ENCODE data around the gene ATP2C1. TPM values are rescaled to one million over a fixed set of nuclear protein-coding genes. Genes with fewer than 3 reads are reported as not detected.

ATP2C1 gene
- total and polyA plus RNA-seq, 2 donors (not counting 1 experiment from before 2014, with no cell fraction given), result 23.9 to 59.2 TPM

GRCh38 chr3:130950124-130950523 is 56.2 kb downstream of the ATP2C1 start:
- CTCF ChIA-PET, result no interaction called here

GRCh38 chr3:130950641-130951040 is 56.8 kb downstream of the ATP2C1 start:
- Histone ChIP-seq H3K27me3 (replicated peaks in 1 of 4; ENCODE audit: control extremely low read depth in 1 of 4, control insufficient read depth in 3 of 4, insufficient read depth in 4 of 4, low read length in 3 of 4) (no peaks in the 10 kb centered on the region), H3K9me3 (ENCODE audit: control extremely low read depth in 1 of 3, control insufficient read depth in 2 of 3, insufficient read depth in 1 of 3, low read length in 2 of 3) (no peaks in the 10 kb centered on the region), H3K36me3 (replicated peaks in 1 of 2; ENCODE audit: control extremely low read depth in 1 of 2, control insufficient read depth in 1 of 2, extremely low read depth in 1 of 2, insufficient read depth in 2 of 2, low read length in 1 of 2) (peaks cover 9 to 22% of the 10 kb centered on the region in 2 experiments), H3K4me3 (ENCODE audit: control extremely low read depth in 1 of 5, extremely low read depth in 1 of 5, insufficient read depth in 1 of 5, low read depth in 2 of 5, low read length in 4 of 5) (no peak overlapping the region), H3K27ac (ENCODE audit: low read length in 2 of 2) (no peak overlapping the region), H3K9ac (ENCODE audit: low read length) (no peak overlapping the region), H3K4me1 (ENCODE audit: control insufficient read depth in 2 of 2, insufficient read depth in 2 of 2, low read length in 2 of 2) (no peaks in the 10 kb centered on the region), H2AFZ (ENCODE audit: insufficient read depth, low read depth, low read length, poor library complexity, severe bottlenecking) (no peak overlapping the region), H3K4me2 (replicated peaks; ENCODE audit: low read depth, low read length, poor library complexity, severe bottlenecking) (no peak overlapping the region), H3K79me2 (ENCODE audit: control insufficient read depth, insufficient read depth, low read length) (no peaks in the 10 kb centered on the region), H4K20me1 (ENCODE audit: control insufficient read depth, insufficient read depth, low read length, poor library complexity, severe bottlenecking) (no peaks in the 10 kb centered on the region)
- ChIA-PET CTCF (no interaction called here), POLR2A (no interaction called here)
- no peak overlapping the region for H3K27ac Mint-ChIP-seq
- H3K27me3 Mint-ChIP-seq, result no peaks in the 10 kb centered on the region
- intact Hi-C loops (cut with micrococcal nuclease), result no loop called here
- H3K9me3 Mint-ChIP-seq (ENCODE audit: insufficient read depth), result no peaks in the 10 kb centered on the region
- TF ChIP-seq CTCF (IDR thresholded peaks at IDR 0.05), result no peak
- TF ChIP-seq EZH2 (IDR thresholded peaks at IDR 0.05; ENCODE audit: borderline replicate concordance, insufficient read depth, low read depth, low read length, poor library complexity, severe bottlenecking), result no peak
- H3K4me3 Mint-ChIP-seq, result no peak overlapping the region
- H3K4me1 Mint-ChIP-seq, result no peaks in the 10 kb centered on the region
- DNase-seq (no peak), ATAC-seq (ENCODE audit: low read depth) (no peak)

More at GRCh38 chr3:130950124-130950523, 56.2 kb downstream of the ATP2C1 start:
- POLR2A ChIA-PET, result no interaction called here
- H3K4me3 ChIP-seq (ENCODE audit: control extremely low read depth in 1 of 5, extremely low read depth in 1 of 5, insufficient read depth in 1 of 5, low read depth in 2 of 5, low read length in 4 of 5), result no peak overlapping the region
- no peaks in the 10 kb centered on the region for H3K27me3 ChIP-seq (replicated peaks in 1 of 4; ENCODE audit: control extremely low read depth in 1 of 4, control insufficient read depth in 3 of 4, insufficient read depth in 4 of 4, low read length in 3 of 4)
- intact Hi-C loops (cut with micrococcal nuclease), result no loop called here
- no peaks in the 10 kb centered on the region for H3K27me3 Mint-ChIP-seq
- DNase-seq (no peak), ATAC-seq (ENCODE audit: low read depth) (no peak)
- TF ChIP-seq EZH2 (IDR thresholded peaks at IDR 0.05; ENCODE audit: borderline replicate concordance, insufficient read depth, low read depth, low read length, poor library complexity, severe bottlenecking), result no peak
- H3K4me1 ChIP-seq (ENCODE audit: control insufficient read depth in 2 of 2, insufficient read depth in 2 of 2, low read length in 2 of 2), result no peaks in the 10 kb centered on the region
- WGBS (ENCODE audit: insufficient coverage), result no CpG with 5 or more reads among the region's 2 CpGs
- H4K20me1 ChIP-seq (ENCODE audit: control insufficient read depth, insufficient read depth, low read length, poor library complexity, severe bottlenecking), result no peaks in the 10 kb centered on the region
- no peak overlapping the region for H3K9ac ChIP-seq (ENCODE audit: low read length)
- H3K9me3 ChIP-seq (ENCODE audit: control extremely low read depth in 1 of 3, control insufficient read depth in 2 of 3, insufficient read depth in 1 of 3, low read length in 2 of 3), result no peaks in the 10 kb centered on the region
- H3K27ac ChIP-seq (ENCODE audit: low read length in 2 of 2), result no peak overlapping the region
- no peaks in the 10 kb centered on the region for H3K79me2 ChIP-seq (ENCODE audit: control insufficient read depth, insufficient read depth, low read length)
- no peaks in the 10 kb centered on the region for H3K9me3 Mint-ChIP-seq (ENCODE audit: insufficient read depth)
- no peak overlapping the region for H3K4me2 ChIP-seq (replicated peaks; ENCODE audit: low read depth, low read length, poor library complexity, severe bottlenecking)
- H3K4me1 Mint-ChIP-seq, result no peaks in the 10 kb centered on the region
- peaks cover 10 to 17% of the 10 kb centered on the region in 2 experiments for H3K36me3 ChIP-seq (replicated peaks in 1 of 2; ENCODE audit: control extremely low read depth in 1 of 2, control insufficient read depth in 1 of 2, extremely low read depth in 1 of 2, insufficient read depth in 2 of 2, low read length in 1 of 2)
- no peak overlapping the region for H3K4me3 Mint-ChIP-seq
- H3K27ac Mint-ChIP-seq, result no peak overlapping the region
- no peak overlapping the region for H2AFZ ChIP-seq (ENCODE audit: insufficient read depth, low read depth, low read length, poor library complexity, severe bottlenecking)

Measured in B cell (primary cell).